CD4-positive, alpha-beta T cell treated with Interleukin-17A for 4 hours (primary cell): ENCODE data around the gene TBC1D25.

Experiments used
- DNase-seq: peaks from one replicate; pipeline ENCODE4 v3.0.0-alpha.2; 2020; ENCODE audit warnings: mixed read lengths

The TBC1D25 gene

GRCh38 chrX:48606091-48606490 is 66.6 kb downstream of the TBC1D25 start:
- no peak for DNase-seq

- DNase-seq: no peak
Measured at GRCh38 chrX:48611703-48612102, 72.2 kb downstream of the TBC1D25 start.
